ENCODE results near the gene ADAMTS10.

The ADAMTS10 gene

DNA sequence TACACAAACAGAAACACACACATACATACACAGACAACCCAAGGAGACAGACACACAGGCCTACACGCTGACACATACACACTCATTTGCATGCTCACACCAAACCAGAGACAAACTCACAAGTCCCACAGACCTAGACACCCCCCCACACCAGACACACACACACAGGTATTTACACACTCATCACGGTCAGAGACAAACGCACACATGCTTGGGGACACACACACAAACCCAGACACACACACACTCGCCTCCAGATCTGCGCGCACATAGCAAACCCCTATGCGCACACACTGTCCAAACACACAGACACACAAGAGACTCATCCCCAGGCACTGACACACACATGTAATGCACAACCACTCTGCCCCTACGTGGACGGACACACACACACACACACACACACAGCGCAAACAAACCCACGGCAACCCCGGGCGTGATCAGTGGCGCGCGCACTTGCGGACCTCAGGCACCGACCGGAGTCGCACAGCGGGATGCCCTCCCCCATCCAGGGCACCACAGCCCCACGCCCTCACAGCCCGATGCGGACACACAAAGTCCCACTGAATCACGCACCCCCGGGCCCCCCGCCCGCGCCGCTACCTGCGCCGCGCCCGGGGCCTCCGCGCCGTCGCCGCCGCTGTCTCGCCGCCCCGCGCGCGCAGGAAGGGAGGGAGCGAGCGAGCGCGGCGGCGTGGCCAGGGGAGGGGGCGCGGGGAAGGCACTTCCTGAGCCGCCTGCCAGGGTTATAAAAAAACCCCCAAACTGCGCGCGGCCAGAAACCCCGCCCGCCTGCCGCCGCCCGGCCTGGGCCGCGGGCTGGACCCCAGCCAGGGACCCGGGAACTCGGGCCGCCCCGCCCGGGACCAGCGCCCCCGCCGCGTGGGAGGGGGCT, at the start of gene ADAMTS10:
TSS of gene ADAMTS10 (minus strand) at position 675 of the 895 bp plus-strand sequence. CDS start 5,005 bp downstream, outside the sequence.
- peak within 1 kb of the TSS; percentile 42 for H3K4me3 ChIP-seq (ENCODE audit: control insufficient read depth, low read depth, low read length)
- peak; percentile 33 for DNase-seq (ENCODE audit: low read depth)
- TF ChIP-seq, protein P1, sequence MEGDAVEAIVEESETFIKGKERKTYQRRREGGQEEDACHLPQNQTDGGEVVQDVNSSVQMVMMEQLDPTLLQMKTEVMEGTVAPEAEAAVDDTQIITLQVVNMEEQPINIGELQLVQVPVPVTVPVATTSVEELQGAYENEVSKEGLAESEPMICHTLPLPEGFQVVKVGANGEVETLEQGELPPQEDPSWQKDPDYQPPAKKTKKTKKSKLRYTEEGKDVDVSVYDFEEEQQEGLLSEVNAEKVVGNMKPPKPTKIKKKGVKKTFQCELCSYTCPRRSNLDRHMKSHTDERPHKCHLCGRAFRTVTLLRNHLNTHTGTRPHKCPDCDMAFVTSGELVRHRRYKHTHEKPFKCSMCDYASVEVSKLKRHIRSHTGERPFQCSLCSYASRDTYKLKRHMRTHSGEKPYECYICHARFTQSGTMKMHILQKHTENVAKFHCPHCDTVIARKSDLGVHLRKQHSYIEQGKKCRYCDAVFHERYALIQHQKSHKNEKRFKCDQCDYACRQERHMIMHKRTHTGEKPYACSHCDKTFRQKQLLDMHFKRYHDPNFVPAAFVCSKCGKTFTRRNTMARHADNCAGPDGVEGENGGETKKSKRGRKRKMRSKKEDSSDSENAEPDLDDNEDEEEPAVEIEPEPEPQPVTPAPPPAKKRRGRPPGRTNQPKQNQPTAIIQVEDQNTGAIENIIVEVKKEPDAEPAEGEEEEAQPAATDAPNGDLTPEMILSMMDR (conservative IDR thresholded peaks at IDR 0.05; ENCODE audit: control insufficient read depth, insufficient read depth, low read depth, low read length) = no peak

DNA sequence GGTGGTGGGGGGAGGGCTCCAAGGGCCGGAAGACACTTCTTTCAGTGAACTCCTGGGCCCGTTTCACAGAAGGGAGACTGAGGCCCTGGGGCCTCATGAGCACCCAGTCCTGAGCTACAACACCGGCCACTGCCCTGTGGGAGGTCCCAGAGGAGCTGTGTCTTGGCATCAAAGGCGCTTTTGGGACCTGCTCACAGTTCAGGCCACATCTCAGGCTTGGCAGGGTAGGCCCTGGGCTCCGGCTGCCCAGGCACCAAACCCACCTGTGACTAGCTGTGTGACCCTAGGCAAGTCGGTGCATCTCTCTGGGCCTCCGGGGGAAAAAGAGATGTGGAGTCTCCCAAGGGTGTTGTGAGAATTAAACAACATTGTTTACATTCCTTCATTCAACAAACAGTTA, 49.4 kb upstream of the ADAMTS10 start:
- H3K4me3 ChIP-seq (ENCODE audit: control insufficient read depth, low read depth, low read length) = no peak overlapping the region
- no peak for DNase-seq (ENCODE audit: low read depth)
- TF ChIP-seq, protein P1 (conservative IDR thresholded peaks at IDR 0.05; ENCODE audit: control insufficient read depth, insufficient read depth, low read depth, low read length) = no peak

DNA sequence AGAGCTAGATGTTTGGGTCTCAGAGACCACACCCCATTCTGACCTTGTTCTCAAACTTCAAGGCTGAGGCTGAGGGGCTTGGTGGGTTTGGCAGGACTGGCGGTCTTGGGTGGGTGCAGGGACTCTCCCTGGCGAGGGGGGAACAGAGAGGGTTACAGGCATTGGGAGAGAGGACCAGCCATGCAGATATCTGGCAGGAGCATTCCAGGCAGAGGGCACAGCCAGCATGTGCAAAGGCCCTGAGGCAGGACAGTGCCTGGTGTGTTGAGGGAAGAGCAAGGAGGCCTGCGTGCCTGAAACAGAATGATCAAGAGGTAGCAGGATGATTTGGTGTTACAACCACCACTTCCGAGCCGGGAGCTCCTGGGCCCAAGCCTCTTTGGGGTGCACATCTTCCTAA, 47.4 kb upstream of the ADAMTS10 start:
- no peak overlapping the region for H3K4me3 ChIP-seq (ENCODE audit: control insufficient read depth, low read depth, low read length)
- TF ChIP-seq, protein P1 (conservative IDR thresholded peaks at IDR 0.05; ENCODE audit: control insufficient read depth, insufficient read depth, low read depth, low read length) = no peak

DNA sequence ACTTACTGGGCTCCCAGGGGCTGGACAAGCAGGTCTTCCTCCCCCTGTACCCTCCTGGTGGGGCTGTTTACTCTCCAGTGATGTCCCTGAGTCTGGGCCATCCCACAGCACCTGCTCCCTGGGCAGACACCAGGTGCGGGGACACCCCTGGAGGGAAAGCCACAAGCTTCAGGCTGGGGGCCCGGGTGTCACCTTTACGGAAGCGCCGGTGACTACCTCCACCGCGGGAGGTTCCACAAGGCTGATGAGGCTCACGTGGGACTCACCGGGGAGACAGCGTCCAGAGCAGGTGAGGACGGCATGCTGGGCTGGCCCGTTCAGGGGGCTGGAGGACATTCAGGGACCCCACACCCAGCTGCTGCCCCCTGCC, 44.8 kb upstream of the ADAMTS10 start:
- no peak overlapping the region for H3K4me3 ChIP-seq (ENCODE audit: control insufficient read depth, low read depth, low read length)
- DNase-seq (ENCODE audit: low read depth) = no peak
- TF ChIP-seq, protein P1 (conservative IDR thresholded peaks at IDR 0.05; ENCODE audit: control insufficient read depth, insufficient read depth, low read depth, low read length) = no peak

More for the DNA sequence above, 47.4 kb upstream of the ADAMTS10 start:
- no peak for DNase-seq (ENCODE audit: low read depth)

DNA sequence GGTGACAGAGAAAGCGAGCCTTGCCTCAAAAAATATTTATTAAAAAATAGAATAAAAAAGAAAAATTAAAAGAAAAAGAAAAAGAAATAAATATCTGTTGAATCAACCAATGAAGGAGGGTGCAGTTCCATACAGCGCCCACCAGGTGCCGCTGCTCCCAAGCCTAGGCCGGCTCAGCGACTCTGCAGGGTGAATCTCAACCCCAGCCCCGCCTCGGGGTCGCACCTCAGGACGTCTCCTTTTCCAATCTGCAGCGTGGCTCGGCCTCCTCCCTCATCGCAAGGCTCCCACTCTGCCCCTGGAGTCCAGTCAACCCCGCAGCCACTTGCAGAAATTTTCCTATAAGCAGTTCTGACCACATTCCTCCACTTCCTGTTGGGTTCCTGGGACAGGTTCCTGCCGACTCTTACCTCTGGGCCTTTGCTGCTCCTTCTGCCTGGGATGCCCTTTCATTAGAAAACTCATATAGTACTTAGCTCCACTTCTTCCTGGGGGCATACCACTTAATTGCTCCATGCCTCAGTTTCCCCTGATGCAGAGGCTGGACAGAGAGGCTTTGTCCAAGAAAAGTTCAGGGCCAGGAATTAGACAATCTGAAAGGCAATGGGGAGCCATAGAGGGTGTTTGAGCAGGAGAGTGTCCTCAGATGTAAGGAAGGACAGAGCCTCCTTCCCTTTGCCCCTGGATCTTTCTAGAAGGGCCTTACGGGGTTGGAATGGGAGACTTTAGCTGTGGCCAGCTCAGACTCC, 44.2 kb upstream of the ADAMTS10 start:
- no peak overlapping the region for H3K4me3 ChIP-seq (ENCODE audit: control insufficient read depth, low read depth, low read length)
- TF ChIP-seq, protein P1 (conservative IDR thresholded peaks at IDR 0.05; ENCODE audit: control insufficient read depth, insufficient read depth, low read depth, low read length) = peak; percentile 89
- peak; percentile 36 for DNase-seq (ENCODE audit: low read depth)

DNA sequence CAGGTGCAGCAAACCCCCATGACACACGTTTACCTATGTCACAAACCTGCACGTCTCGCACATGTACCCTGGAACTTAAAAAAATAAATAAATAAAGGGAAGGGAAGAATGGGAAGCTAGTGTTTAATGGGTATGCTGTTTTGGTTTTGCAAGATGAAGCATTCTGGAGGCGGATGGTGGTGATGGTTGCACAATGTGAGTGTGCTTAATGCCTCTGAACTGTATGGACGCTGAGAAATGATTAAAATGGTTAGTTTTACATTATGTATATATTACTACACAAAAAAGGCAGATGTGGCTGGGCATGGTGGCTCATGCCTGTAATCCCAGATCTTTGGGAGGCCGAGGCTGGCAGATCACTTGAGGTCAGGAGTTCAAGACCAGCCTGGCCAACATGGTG, 37.7 kb upstream of the ADAMTS10 start:
- no peak overlapping the region for H3K4me3 ChIP-seq (ENCODE audit: control insufficient read depth, low read depth, low read length)
- no peak for DNase-seq (ENCODE audit: low read depth)
- TF ChIP-seq, protein P1 (conservative IDR thresholded peaks at IDR 0.05; ENCODE audit: control insufficient read depth, insufficient read depth, low read depth, low read length) = no peak
